Measurements from ENCODE around the gene SIGLEC6. TPM values are rescaled to one million over a fixed set of nuclear protein-coding genes. Genes with fewer than 3 reads are reported as not detected.

SIGLEC6 gene
- total RNA-seq, 1 experiment from 2014 or later: not detected

- BruUV-seq (replicated peaks): no TSS peak
- no peak overlapping the region for H3K4me2 ChIP-seq (ENCODE audit: low read length)
- intact Hi-C loops (cut with micrococcal nuclease): no loop called here
- no peak for DNase-seq (ENCODE audit: low read depth, low spot score)
- no peak overlapping the region for H3K27ac ChIP-seq (ENCODE audit: low read depth, low read length)
- no peak overlapping the region for H2AFZ ChIP-seq (ENCODE audit: low read depth, low read length, poor library complexity, severe bottlenecking)
- H3K9ac ChIP-seq (ENCODE audit: low read length): no peak overlapping the region
- no peaks in the 10 kb centered on the region for H3K9me3 ChIP-seq (ENCODE audit: control insufficient read depth in 1 of 2, insufficient read depth in 1 of 2, low read depth in 1 of 2, low read length in 2 of 2)
- RAD21 ChIA-PET (ENCODE audit: low non-redundant PET in 1 of 2, low total read pairs in 2 of 2, uncharacterized antibody in 2 of 2, unreplicated experiment in 2 of 2): no interaction called here
- H3K4me3 ChIP-seq (replicated peaks in 1 of 2; ENCODE audit: low read depth in 1 of 2, low read length in 2 of 2): no peak overlapping the region
- CTCF ChIA-PET: interaction anchor here (1.1 to 5.3 kb wide), 2 partner anchors 181 to 185 kb away, joined by 3 to 35 read pairs; no protein-coding TSS in a partner anchor
- TF ChIP-seq CBX3 (IDR thresholded peaks at IDR 0.05; ENCODE audit: low read depth): no peak
- no peak for TF ChIP-seq SRF (IDR thresholded peaks at IDR 0.05; ENCODE audit: low read depth)
- TF ChIP-seq MAX (IDR thresholded peaks at IDR 0.05): no peak
- TF ChIP-seq TCF7L2 (IDR thresholded peaks at IDR 0.05; ENCODE audit: borderline replicate concordance, extremely low read depth, insufficient read depth, insufficient read length): no peak
- TF ChIP-seq EZH2 (IDR thresholded peaks at IDR 0.05): no peak
- no peak for TF ChIP-seq REST (IDR thresholded peaks at IDR 0.05; ENCODE audit: low read depth)
- TF ChIP-seq ATF3 (IDR thresholded peaks at IDR 0.05): no peak
- TF ChIP-seq ZFX (IDR thresholded peaks at IDR 0.05): no peak
- no peak for TF ChIP-seq ZBTB33 (IDR thresholded peaks at IDR 0.05; ENCODE audit: extremely low read depth, insufficient replicate concordance, low read length)
- no peak for TF ChIP-seq SP1 (IDR thresholded peaks at IDR 0.05; ENCODE audit: low read depth)
- no peak for TF ChIP-seq SIN3A (IDR thresholded peaks at IDR 0.05; ENCODE audit: low read depth)
- no peak for TF ChIP-seq JUND (IDR thresholded peaks at IDR 0.05)
- no peak for TF ChIP-seq ZNF274 (IDR thresholded peaks at IDR 0.05; ENCODE audit: low read depth, low read length)
- TF ChIP-seq RAD21 (IDR thresholded peaks at IDR 0.05; ENCODE audit: low read depth): no peak
- peaks cover 3% of the 10 kb centered on the region; the same call in 1 of the 2 replicates for H3K27me3 ChIP-seq (ENCODE audit: insufficient read depth, low read length)
- no peak for ATAC-seq
- no peaks in the 10 kb centered on the region for H3K36me3 ChIP-seq (ENCODE audit: control insufficient read depth in 1 of 2, insufficient read depth in 2 of 2, low read length in 2 of 2)
- no peaks in the 10 kb centered on the region for H3K79me2 ChIP-seq (ENCODE audit: insufficient read depth, low read length)
- POLR2A ChIA-PET: no interaction called here
- no peaks in the 10 kb centered on the region for H4K20me1 ChIP-seq (ENCODE audit: insufficient read depth)
- H3K4me1 ChIP-seq (ENCODE audit: control insufficient read depth in 1 of 2, insufficient read depth in 2 of 2, low read length in 2 of 2): peaks cover 4 to 13% of the 10 kb centered on the region in 2 experiments; a peak in 2 of 4 replicates
- no peaks in the 10 kb centered on the region for H3K9me2 ChIP-seq (ENCODE audit: insufficient read depth)
These were observed 55.3 kb downstream of the SIGLEC6 start for GRCh38 chr19:51476164-51476563.

Data from HCT116 (cell line).